Measurements from ENCODE around the gene SMYD1.
A peak's percentile ranks its signal among the peaks of the same experiment; 100 is the strongest.

SMYD1 gene

GRCh38 chr2:88147145-88147544 is 79.5 kb downstream of the SMYD1 start:
- no peak for DNase-seq

DNA sequence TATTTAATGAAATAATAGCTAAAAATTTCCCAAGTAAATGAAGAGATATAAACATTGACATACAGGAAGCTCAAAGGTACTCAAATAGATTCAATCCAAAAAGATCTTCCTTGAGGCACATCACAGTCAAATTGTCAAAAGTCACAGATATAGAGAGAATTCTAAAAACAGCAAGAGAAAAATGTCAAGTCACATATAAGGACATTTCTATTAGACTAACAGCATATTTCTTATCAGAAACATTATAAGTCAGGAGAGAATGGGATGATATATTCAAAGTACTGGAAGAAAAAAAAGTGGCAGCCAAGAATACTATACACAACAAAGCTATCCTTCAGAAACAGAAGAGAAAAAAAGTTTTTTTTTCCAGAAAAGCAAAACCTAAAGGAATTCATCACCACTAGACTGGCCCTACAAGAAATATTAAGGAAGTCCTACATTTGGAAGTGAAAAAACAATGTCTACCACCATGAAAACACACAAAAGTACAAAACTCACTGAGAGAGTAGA is 81.4 kb downstream of the SMYD1 start:
- DNase-seq = no peak

DNA sequence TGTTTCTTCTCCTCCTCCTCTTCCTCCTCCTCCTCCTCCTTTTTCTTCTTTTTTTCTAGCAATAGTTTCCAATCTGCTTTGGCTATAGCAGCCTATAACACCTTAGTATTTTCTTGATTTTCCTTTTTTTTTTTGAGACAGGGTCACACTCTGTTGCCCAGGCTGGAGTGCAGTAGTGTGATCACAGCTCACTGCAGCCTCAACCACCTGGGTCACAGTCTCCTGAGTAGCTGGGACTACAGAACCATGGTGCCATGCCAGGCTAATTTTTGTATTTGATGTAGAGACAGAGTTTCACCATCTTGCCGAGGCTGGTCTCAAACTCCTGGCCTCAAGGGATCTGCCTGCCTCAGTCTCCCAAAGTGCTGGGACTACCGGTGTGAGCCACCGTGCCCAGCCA is 91.9 kb downstream of the SMYD1 start:
- no peak for DNase-seq

DNA sequence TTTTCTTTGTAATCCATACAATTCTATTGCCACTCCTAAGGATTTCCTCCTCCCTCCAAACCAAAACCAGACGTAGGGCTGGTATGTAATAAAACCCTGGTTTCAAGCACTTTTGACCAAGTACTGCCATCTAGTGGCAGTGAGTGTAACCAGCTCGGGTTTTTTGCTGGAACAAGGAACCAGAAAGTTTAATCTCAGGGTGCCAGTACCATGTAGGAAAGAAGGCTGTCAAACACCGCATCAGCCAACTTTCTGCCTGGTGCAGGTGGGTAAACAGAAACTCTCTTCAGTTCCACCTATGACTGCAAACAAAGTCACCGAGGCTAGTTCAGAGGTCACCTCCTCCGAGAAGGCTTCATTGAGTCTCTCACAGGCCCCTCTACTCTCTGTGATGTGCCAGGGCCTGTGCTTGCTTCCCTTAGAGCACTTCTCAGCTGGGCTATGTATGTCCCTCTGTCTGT is 92.4 kb downstream of the SMYD1 start:
- DNase-seq = peak in 3 of 4 experiments; percentile 21 to 33 (median 23)

DNA sequence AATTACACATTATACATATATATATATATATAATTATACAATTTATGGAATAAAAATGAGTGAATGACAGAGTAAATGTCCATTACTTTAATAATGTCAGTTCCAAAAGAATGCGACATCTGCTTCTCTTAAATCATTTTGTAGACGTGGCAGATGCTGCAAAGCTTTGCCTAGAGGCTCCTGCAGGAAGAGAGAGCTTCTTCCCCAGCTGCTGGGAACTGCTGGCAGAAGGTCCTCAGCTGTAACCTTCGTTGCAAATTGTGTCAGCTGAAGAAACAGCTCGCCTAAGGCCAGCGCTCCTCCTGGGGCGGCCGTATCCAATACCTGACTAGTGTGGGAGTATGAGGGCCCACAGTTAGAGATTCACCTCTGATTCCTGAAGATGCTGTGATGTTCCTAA is 92.9 kb downstream of the SMYD1 start:
- DNase-seq = no peak

DNA sequence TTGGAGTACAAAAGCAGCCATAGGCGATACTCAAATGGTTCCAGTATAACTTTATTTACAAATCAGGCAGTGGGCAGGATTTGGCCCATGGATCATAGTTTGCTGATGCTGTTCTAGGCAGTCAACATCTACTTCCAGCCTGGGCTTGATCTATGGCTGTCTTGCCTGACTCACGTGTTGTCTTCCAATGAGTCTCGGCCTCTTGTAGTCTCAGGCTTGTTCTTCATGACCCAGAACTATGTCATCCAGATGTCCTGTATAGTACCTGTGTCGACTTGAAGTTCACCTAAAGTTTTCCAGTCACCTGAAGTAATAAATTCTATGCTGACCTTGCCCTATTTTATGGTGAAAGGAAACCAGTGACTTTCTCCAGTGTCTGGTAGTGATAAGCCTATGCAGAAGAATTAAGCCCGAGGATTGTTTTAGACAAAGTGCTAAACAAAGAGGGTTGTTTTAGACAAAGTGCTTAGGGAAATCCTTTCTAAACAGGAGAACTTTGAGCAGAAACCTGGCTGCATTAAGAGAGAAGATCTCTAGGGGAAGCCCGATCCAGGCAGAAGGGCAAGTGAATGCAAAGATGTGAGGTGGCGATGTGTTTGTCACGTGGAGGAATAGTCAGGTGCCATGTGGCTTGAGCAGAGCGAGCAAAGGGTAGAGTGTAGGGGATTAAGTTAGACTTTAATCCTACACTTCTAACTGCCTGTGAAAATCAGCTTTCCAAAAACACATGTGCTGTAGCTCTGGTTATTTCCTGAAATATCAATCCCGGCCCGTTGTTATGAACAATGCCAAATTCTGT is 94.0 kb downstream of the SMYD1 start:
- DNase-seq = no peak

Measured in activated CD4-positive, CD25-positive, alpha-beta regulatory T cell (primary cell).